ENCODE results near the gene USP6NL. TPM values are rescaled to one million over a fixed set of nuclear protein-coding genes. Genes with fewer than 3 reads are reported as not detected.

The USP6NL gene
- total RNA-seq, 4 donors from 2014 or later, result 13.2 to 24.6 (median 19.4) TPM

GRCh38 chr10:11451640-11452260 is 159.7 kb downstream of the USP6NL start:
- TF ChIP-seq CTCF (IDR thresholded peaks at IDR 0.05; ENCODE audit: low read depth), result no peak

- TF ChIP-seq CTCF (IDR thresholded peaks at IDR 0.05; ENCODE audit: low read depth), result no peak
Measured at GRCh38 chr10:11450427-11450826, 161.0 kb downstream of the USP6NL start.

GRCh38 chr10:11449761-11450160 is 161.7 kb downstream of the USP6NL start:
- TF ChIP-seq CTCF (IDR thresholded peaks at IDR 0.05; ENCODE audit: low read depth), result no peak

DNA sequence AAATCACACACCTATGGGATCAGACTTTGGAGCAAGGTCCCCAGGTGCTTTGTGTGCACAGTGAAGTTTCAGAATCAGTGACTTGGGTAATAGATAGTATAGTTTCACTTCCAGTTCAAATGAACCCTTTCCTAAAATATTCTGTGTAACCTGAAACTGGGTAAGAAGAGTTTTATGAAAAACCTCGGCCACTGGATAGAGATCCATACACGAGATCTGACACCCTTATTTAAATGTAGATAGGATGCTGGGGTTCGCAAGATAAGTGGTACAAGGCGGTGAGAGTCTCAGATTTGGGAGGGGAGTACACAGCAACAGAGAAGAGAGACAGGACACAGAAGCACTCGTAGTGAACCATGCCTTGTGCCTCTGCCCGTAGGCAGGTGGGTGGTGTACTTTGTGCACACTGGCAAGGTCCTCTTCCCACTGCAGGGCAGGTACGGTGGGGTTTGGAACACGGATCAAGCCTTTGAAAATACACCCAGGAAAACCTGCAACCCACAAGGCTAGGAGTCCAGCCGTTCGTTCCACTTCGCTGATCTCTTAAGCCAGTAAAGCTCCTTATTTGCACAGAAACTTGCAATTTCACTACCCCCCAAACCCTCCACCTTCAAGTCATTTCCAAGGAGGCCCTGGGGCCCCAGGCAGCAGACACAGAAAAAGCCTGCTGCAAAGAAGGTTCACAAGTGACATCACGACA is 162.8 kb downstream of the USP6NL start:
- TF ChIP-seq CTCF (IDR thresholded peaks at IDR 0.05; ENCODE audit: low read depth), result no peak

GRCh38 chr10:11448190-11448544 is 163.3 kb downstream of the USP6NL start:
- TF ChIP-seq CTCF (IDR thresholded peaks at IDR 0.05; ENCODE audit: low read depth), result no peak

DNA sequence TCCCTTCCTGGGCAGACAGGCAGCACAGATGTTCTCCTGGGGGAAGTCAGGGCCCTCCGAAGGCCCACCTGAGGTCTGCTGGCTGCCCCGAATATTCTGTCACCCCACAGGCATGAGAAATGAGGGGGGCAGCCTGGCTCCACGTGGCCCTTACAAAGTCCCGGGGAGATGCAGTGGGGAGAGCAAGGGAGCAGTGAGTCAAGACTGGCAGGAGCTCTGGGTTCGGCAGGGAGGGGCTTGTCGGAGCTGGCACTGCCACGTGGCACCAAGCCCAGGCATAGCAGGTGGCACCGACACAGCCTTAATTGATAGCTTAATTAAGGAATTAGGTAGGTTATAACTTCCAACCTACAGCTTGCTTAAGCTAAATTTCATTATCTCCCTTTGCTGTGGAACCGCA is 163.9 kb downstream of the USP6NL start:
- no peak for TF ChIP-seq CTCF (IDR thresholded peaks at IDR 0.05; ENCODE audit: low read depth)

GRCh38 chr10:11446864-11447263 is 164.6 kb downstream of the USP6NL start:
- no peak for TF ChIP-seq CTCF (IDR thresholded peaks at IDR 0.05; ENCODE audit: low read depth)
